Measurements from ENCODE around the gene FAM13A.

GRCh38 chr4:88794952-88795351, 262.0 kb downstream of the FAM13A start:
- TF ChIP-seq, protein P1, sequence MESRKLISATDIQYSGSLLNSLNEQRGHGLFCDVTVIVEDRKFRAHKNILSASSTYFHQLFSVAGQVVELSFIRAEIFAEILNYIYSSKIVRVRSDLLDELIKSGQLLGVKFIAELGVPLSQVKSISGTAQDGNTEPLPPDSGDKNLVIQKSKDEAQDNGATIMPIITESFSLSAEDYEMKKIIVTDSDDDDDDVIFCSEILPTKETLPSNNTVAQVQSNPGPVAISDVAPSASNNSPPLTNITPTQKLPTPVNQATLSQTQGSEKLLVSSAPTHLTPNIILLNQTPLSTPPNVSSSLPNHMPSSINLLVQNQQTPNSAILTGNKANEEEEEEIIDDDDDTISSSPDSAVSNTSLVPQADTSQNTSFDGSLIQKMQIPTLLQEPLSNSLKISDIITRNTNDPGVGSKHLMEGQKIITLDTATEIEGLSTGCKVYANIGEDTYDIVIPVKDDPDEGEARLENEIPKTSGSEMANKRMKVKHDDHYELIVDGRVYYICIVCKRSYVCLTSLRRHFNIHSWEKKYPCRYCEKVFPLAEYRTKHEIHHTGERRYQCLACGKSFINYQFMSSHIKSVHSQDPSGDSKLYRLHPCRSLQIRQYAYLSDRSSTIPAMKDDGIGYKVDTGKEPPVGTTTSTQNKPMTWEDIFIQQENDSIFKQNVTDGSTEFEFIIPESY (IDR thresholded peaks at IDR 0.05): no peak
- TF ChIP-seq TCF3 (IDR thresholded peaks at IDR 0.05; ENCODE audit: borderline replicate concordance, insufficient read depth, low read depth, low read length) (no peak), ZNF24 (IDR thresholded peaks at IDR 0.05) (no peak), CBX3 (IDR thresholded peaks at IDR 0.05; ENCODE audit: borderline replicate concordance, low read depth) (no peak), CREB1 (IDR thresholded peaks at IDR 0.05; ENCODE audit: low read depth) (no peak), RAD21 (IDR thresholded peaks at IDR 0.05; ENCODE audit: insufficient read depth, low read depth, low read length) (no peak), ZSCAN29 (IDR thresholded peaks at IDR 0.05) (no peak), JUND (IDR thresholded peaks at IDR 0.05; ENCODE audit: low read depth, low read length) (no peak), USF2 (IDR thresholded peaks at IDR 0.05; ENCODE audit: borderline replicate concordance, low read depth, low read length) (no peak), YY1 (IDR thresholded peaks at IDR 0.05; ENCODE audit: low read depth, low read length) (no peak), ETV6 (conservative IDR thresholded peaks at IDR 0.05 in 1 of 2, IDR thresholded peaks at IDR 0.05 in 1 of 2; ENCODE audit: borderline replicate concordance in 1 of 2, low read depth in 1 of 2) (no peak), MYC (IDR thresholded peaks at IDR 0.05; ENCODE audit: insufficient read depth, insufficient read length, insufficient replicate concordance, low read length, severe bottlenecking) (no peak)
- TF ChIP-seq, protein P2, sequence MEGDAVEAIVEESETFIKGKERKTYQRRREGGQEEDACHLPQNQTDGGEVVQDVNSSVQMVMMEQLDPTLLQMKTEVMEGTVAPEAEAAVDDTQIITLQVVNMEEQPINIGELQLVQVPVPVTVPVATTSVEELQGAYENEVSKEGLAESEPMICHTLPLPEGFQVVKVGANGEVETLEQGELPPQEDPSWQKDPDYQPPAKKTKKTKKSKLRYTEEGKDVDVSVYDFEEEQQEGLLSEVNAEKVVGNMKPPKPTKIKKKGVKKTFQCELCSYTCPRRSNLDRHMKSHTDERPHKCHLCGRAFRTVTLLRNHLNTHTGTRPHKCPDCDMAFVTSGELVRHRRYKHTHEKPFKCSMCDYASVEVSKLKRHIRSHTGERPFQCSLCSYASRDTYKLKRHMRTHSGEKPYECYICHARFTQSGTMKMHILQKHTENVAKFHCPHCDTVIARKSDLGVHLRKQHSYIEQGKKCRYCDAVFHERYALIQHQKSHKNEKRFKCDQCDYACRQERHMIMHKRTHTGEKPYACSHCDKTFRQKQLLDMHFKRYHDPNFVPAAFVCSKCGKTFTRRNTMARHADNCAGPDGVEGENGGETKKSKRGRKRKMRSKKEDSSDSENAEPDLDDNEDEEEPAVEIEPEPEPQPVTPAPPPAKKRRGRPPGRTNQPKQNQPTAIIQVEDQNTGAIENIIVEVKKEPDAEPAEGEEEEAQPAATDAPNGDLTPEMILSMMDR (IDR thresholded peaks at IDR 0.05 in 2 of 3, conservative IDR thresholded peaks at IDR 0.05 in 1 of 3; ENCODE audit: control insufficient read depth in 2 of 3, extremely low read depth in 1 of 3, insufficient read depth in 1 of 3, low read depth in 3 of 3, low read length in 3 of 3): no peak
- TF ChIP-seq, protein P3, sequence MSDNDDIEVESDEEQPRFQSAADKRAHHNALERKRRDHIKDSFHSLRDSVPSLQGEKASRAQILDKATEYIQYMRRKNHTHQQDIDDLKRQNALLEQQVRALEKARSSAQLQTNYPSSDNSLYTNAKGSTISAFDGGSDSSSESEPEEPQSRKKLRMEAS (IDR thresholded peaks at IDR 0.05; ENCODE audit: low read depth, low read length): no peak

Measured in GM12878 (cell line).